Right atrium auricular region (tissue), 2 donors: ENCODE measurements around the gene PDE6B. TPM values are rescaled to one million over a fixed set of nuclear protein-coding genes. Genes with fewer than 3 reads are reported as not detected.

Experiments used
- DNase-seq: peaks from one replicate; pipeline ENCODE4 v3.0.0-alpha.2; 2019; ENCODE audit warnings: low spot score
- H3K27ac ChIP-seq, 2 donors: fragments of 200-600 bp; sonication (generic); 1 replicate in 1 of 2; 2 replicates in 1 of 2; pipeline ENCODE4 v1.5.1; 2016 to 2019
- H3K27me3 ChIP-seq, 2 donors: fragments of 200-600 bp; sonication (generic); one replicate each; pipeline versions ENCODE4 v1.5.1 to v1.6.0; 2017 to 2019
- H3K36me3 ChIP-seq: fragments of 200-600 bp; sonication (generic); one replicate; pipeline ENCODE4 v1.5.1; 2016
- H3K4me1 ChIP-seq, 2 donors: fragments of 200-600 bp; sonication (generic); one replicate each; pipeline versions ENCODE4 v1.5.1 to v1.6.0; 2017 to 2019
- H3K4me3 ChIP-seq, 2 donors: fragments of 200-600 bp; sonication (generic); 1 replicate in 1 of 2; 2 replicates in 1 of 2; pipeline ENCODE4 v1.5.1; 2017 to 2019; ENCODE audit warnings: mild to moderate bottlenecking in 1 of 2, moderate library complexity in 1 of 2
- H3K9me3 ChIP-seq, 2 donors: fragments of 200-600 bp; sonication (generic); one replicate each; pipeline ENCODE4 v1.5.1; 2019
- total RNA-seq, 2 donors: library from RNA; depleted of rRNA; stranded (reverse); fragments of >200 nt; gene quantifications; one replicate each; pipeline ENCODE4 v1.1.0, GENCODE V29; 2016
- TF ChIP-seq, protein P1 (sequence below), 2 donors: fragments of 200-600 bp; sonication (generic); IDR thresholded peaks; one replicate each; pipeline ENCODE4 v1.5.1; 2019; ENCODE audit warnings: antibody characterized with exemption in 2 of 2

The PDE6B gene
- total RNA-seq, 2 donors from 2014 or later, result 2.3 to 4.6 TPM

- TF ChIP-seq, protein P1, sequence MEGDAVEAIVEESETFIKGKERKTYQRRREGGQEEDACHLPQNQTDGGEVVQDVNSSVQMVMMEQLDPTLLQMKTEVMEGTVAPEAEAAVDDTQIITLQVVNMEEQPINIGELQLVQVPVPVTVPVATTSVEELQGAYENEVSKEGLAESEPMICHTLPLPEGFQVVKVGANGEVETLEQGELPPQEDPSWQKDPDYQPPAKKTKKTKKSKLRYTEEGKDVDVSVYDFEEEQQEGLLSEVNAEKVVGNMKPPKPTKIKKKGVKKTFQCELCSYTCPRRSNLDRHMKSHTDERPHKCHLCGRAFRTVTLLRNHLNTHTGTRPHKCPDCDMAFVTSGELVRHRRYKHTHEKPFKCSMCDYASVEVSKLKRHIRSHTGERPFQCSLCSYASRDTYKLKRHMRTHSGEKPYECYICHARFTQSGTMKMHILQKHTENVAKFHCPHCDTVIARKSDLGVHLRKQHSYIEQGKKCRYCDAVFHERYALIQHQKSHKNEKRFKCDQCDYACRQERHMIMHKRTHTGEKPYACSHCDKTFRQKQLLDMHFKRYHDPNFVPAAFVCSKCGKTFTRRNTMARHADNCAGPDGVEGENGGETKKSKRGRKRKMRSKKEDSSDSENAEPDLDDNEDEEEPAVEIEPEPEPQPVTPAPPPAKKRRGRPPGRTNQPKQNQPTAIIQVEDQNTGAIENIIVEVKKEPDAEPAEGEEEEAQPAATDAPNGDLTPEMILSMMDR (IDR thresholded peaks at IDR 0.05), result no peak
Observed at GRCh38 chr4:676871-677235, 51.5 kb downstream of the PDE6B start.

GRCh38 chr4:677431-678293, 52.3 kb downstream of the PDE6B start:
- Histone ChIP-seq H3K27ac (no peak overlapping the region), H3K27me3 (no peaks in the 10 kb centered on the region), H3K36me3 (peaks cover 3% of the 10 kb centered on the region), H3K4me1 (peaks cover 0 to 41% of the 10 kb centered on the region in 2 donors), H3K9me3 (no peaks in the 10 kb centered on the region), H3K4me3 (no peak overlapping the region)
- TF ChIP-seq, protein P1 (IDR thresholded peaks at IDR 0.05), result no peak
- no peak for DNase-seq

More at GRCh38 chr4:676871-677235, 51.5 kb downstream of the PDE6B start:
- H3K4me1 ChIP-seq, result peaks cover 0 to 42% of the 10 kb centered on the region in 2 donors
- DNase-seq, result no peak
- no peak overlapping the region for H3K27ac ChIP-seq
- no peaks in the 10 kb centered on the region for H3K9me3 ChIP-seq
- no peaks in the 10 kb centered on the region for H3K27me3 ChIP-seq
- H3K4me3 ChIP-seq, result no peak overlapping the region
- peaks cover 9% of the 10 kb centered on the region for H3K36me3 ChIP-seq

- H3K9me3 ChIP-seq, result no peaks in the 10 kb centered on the region
- no peak for DNase-seq
- peaks cover 0 to 40% of the 10 kb centered on the region in 2 donors for H3K4me1 ChIP-seq
- H3K27ac ChIP-seq, result no peak overlapping the region
- H3K27me3 ChIP-seq, result no peaks in the 10 kb centered on the region
- no peaks in the 10 kb centered on the region for H3K36me3 ChIP-seq
- TF ChIP-seq, protein P1 (IDR thresholded peaks at IDR 0.05), result no peak
- no peak overlapping the region for H3K4me3 ChIP-seq
Observed at GRCh38 chr4:678331-679103, 53.1 kb downstream of the PDE6B start.

GRCh38 chr4:679104-679481, 53.7 kb downstream of the PDE6B start:
- Histone ChIP-seq H3K36me3 (no peaks in the 10 kb centered on the region), H3K4me3 (no peak overlapping the region), H3K4me1 (peaks cover 0 to 43% of the 10 kb centered on the region in 2 donors), H3K27ac (no peak overlapping the region), H3K9me3 (no peaks in the 10 kb centered on the region), H3K27me3 (no peaks in the 10 kb centered on the region)
- TF ChIP-seq, protein P1 (IDR thresholded peaks at IDR 0.05), result no peak
- DNase-seq, result no peak

DNA sequence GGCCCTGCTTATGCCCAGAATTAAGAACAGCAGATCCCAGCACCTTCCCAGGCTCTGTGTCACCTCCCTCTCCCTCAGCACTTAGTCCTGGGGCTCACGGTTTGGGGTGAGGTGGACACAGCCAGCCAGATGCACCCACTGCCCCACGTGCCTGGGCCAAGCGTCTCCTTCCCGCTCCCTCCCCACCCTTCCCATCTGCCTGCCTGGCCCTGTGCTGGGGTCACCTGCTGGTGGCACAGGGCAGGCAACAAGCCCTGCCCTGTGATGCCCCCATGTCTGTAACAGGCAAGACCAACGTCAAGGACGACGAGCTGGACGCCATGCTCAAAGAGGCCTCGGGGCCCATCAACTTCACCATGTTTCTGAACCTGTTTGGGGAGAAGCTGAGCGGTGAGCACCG, 54.3 kb downstream of the PDE6B start:
- H3K4me3 ChIP-seq, result no peak overlapping the region
- H3K9me3 ChIP-seq, result no peaks in the 10 kb centered on the region
- no peaks in the 10 kb centered on the region for H3K36me3 ChIP-seq
- TF ChIP-seq, protein P1 (IDR thresholded peaks at IDR 0.05), result no peak
- DNase-seq, result no peak
- no peaks in the 10 kb centered on the region for H3K27me3 ChIP-seq
- no peak overlapping the region for H3K27ac ChIP-seq
- peaks cover 0 to 46% of the 10 kb centered on the region in 2 donors for H3K4me1 ChIP-seq
